Stimulated activated CD8-positive, alpha-beta memory T cell treated with anti-CD3 and anti-CD28 coated beads, Interleukin-7, amount 100 ng/mL, for 48 hours (primary cell): ENCODE data around the gene TARS3.

Source experiments
- DNase-seq, 2 donors: peaks; one replicate each; pipeline ENCODE4 v3.0.0-alpha.2; 2020; ENCODE audit warnings: low read depth in 1 of 2; ENCODE audit errors: extremely low read depth in 1 of 2

Gene TARS3

DNA sequence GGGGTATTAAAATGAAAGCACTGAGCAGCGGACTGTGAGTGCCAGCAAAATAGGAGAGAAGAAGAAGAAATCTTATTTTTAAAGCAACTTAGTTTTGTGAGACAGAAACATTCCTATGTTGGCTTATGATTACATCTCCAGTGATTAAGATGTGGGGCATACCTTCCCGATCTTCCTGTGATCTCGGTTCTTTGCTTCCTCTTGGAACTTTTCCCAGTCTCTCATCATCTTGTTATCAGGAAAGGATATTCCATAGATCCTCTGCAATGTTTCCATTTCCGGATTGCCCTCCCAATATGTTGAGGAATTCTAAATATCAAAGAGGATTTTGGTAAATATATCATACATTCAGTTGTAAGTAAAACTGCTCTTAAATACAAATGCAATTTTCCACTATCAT lies 22.2 kb downstream of the TARS3 start:
- DNase-seq, result no peak

GRCh38 chr15:101698314-101698713 lies 26.0 kb downstream of the TARS3 start:
- no peak for DNase-seq

DNA sequence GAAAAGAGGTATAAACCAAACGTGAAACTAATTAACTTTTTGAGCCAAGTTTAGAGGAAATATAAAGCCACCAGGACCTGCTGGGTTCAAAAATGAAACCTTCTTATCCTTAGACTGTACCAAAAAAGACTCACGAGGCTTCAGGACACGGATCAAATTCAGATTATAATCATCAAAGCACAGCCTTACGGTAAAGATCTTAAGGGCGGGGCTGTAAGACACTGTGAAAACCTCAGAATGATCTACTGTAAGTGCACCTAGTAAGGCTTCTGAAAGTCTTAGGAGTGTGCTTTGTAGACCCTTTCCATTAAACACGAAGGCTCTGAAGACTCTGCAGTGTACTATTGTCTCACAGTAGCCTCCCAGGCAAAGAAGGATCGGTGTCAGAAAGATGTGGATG lies 26.8 kb downstream of the TARS3 start:
- DNase-seq, result no peak

DNA sequence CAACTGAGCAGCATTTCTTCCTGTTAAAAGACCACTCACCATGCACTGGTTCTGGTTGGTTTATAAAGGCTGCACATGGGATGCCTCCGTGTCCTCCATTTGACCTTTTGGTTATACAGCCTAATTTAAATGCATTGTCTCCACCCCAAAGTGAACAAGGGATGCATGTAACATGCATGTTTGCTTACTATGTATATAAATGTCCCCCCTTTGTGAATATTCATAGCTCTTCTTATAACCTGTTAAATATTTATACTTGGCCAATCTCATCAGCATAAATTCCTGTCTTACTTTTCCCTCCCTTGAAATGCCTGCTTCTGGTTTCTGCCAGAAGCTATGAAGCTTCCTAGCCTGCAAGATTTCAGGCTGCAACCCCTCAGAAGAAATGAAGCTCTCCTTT lies 27.4 kb downstream of the TARS3 start:
- DNase-seq, result no peak

GRCh38 chr15:101694261-101694660 lies 30.0 kb downstream of the TARS3 start:
- DNase-seq, result no peak

GRCh38 chr15:101692801-101693598 lies 31.3 kb downstream of the TARS3 start:
- DNase-seq, result no peak

GRCh38 chr15:101689901-101690300 lies 34.4 kb downstream of the TARS3 start:
- DNase-seq, result peak in 1 of 2 donors; percentile 53

DNA sequence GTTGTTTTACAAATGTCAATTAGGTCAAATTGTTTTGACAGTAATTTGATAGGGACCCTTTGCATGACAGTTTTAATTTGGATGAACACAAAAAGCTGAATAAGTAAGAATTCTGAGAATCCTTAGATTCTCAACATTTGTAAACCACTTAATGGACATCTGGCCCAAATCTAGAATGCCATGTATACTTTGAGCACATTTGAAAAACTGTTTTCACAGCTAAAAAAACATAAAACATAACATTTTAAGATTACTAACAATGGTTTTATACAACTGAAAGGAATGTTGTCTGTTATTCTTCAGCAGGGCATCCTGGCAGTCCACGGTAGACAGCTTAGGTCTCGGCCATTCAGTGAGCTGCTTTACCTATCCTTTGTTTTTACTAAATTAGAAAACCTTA lies 37.6 kb downstream of the TARS3 start:
- no peak for DNase-seq

DNA sequence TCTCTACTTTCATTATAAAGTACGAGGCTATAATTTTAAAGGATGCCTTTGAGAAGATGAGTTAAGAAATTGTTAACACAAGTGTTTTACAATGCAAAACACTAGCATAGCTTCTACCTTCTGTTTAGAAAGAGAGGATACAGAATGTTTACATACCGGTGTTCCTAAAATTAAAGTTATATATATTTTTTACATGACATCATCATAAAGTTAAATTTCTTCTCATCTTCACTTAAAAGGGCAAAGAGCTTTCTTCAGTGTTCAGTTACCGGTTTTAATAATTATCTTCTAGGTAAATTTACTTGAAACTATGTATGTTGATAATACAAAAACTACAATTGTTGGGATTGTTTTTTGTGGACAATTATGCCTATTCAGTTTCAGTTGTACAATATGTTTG lies 39.4 kb downstream of the TARS3 start:
- no peak for DNase-seq

- no peak for DNase-seq
Observed at GRCh38 chr15:101684384-101684783, 39.9 kb downstream of the TARS3 start.

DNA sequence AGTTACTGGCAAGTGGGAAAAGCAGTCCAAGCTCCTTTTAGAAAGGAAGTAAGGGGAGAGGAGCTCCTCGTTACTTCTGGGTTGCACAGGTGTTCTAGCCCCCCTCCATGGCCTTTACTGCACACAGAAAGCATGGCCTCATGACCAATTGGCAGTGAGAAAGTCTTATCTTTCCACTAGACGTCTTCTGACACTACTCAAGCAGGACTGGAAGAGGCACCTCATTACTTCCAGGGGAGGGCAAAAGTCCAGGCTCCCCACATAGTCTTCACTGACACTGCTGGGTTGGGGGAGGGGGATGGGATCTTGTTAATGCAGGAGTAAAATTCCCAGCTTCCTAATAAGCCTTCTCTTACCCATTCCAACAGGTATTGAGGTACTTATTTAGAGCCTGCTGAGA lies 44.5 kb downstream of the TARS3 start:
- DNase-seq, result no peak

GRCh38 chr15:101676921-101677329 lies 47.3 kb downstream of the TARS3 start:
- no peak for DNase-seq

- DNase-seq, result no peak
Observed at GRCh38 chr15:101675796-101676582, 48.3 kb downstream of the TARS3 start.

GRCh38 chr15:101675015-101675414 lies 49.3 kb downstream of the TARS3 start:
- no peak for DNase-seq

DNA sequence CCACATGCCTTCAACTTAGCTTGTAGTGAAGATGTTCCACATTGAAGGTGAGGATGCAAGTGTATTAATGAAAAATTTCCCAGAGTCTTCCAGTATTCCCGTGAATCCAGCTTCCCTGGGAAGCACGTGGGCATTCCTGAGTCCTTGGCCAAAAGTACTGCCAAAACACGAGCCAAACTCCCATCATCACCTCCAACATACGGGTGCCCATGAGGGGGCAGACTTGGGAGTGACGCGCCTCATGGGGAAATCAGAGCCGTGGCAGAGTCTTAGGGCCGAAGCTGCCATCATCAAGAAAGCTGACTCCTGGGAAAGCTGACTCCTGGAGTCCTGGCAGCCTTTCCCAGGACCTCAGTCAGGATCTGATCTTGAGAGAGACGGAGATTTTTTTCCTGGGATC lies 52.0 kb downstream of the TARS3 start:
- DNase-seq, result no peak

- no peak for DNase-seq
Observed at GRCh38 chr15:101669744-101670143, 54.5 kb downstream of the TARS3 start.

DNA sequence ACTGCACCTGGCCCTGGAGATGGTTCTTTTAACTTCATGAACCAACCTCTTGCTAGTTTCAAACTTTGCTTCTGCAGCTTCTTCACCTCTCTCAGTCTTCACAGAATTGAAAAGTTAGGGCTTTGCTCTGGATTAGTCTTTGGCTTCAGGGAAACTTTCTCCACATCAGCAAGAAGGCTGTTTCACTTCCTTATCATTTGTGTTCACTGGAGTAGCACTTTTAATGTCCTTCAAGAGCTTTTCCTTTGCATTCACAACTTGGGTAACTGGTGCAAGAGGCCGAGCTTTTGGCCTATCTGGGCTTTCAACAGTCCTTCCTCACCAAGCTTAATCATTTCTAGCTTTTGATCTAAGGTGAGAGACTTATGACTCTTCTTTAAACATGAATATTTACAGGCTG lies 56.4 kb downstream of the TARS3 start:
- DNase-seq, result no peak

- DNase-seq, result no peak
Observed at GRCh38 chr15:101664303-101664913, 59.9 kb downstream of the TARS3 start.

DNA sequence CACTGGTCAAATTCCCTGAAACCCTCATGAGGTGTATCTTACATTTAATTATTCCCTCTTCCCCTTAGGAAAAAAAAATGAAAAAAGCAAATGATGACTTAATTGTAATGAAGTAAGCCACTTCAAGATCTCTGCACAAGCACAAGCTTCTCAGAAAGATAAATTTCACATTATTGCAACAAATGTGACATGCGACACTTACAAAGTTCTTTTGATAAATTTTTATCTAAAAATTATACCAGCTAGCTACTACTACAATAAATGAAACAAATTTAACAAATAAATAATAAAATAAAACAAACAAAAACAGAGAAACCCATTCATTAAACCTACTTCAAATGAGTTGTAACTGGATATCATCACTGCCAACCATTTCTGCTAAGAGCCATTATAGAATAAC lies 62.1 kb downstream of the TARS3 start:
- no peak for DNase-seq

GRCh38 chr15:101660005-101660404 lies 64.3 kb downstream of the TARS3 start:
- DNase-seq, result no peak

GRCh38 chr15:101657968-101658784 lies 66.1 kb downstream of the TARS3 start:
- DNase-seq, result no peak
